ENCODE measurements around the gene FAM76B. TPM values are rescaled to one million over a fixed set of nuclear protein-coding genes. Genes with fewer than 3 reads are reported as not detected.

Gene FAM76B
- total and polyA plus RNA-seq, 8 donors, result 4.0 to 207 (median 33.6) TPM

DNA sequence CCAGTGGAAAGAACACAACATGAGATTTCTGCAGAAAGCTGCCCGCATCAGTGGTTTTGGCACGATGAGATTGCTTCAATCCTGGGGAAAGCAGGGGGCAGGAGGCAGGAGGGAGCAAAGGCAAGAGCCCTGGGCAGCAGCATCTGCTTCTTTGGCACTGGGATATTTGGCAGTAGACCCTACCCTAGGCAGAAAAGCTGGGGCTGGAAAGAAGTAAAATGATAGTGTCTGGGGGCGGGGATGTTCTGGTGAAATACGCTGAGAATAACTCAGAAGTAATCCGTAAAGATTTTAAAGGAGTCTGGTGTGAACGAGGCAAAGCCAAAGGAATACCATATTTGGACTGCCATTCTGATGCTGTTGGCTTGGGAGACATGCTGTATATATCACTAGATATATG is 62.0 kb downstream of the FAM76B start:
- no peak for TF ChIP-seq POLR2AphosphoS5 (IDR thresholded peaks at IDR 0.05)
- TF ChIP-seq POLR2A (IDR thresholded peaks at IDR 0.05), result no peak
- TF ChIP-seq, protein P1, sequence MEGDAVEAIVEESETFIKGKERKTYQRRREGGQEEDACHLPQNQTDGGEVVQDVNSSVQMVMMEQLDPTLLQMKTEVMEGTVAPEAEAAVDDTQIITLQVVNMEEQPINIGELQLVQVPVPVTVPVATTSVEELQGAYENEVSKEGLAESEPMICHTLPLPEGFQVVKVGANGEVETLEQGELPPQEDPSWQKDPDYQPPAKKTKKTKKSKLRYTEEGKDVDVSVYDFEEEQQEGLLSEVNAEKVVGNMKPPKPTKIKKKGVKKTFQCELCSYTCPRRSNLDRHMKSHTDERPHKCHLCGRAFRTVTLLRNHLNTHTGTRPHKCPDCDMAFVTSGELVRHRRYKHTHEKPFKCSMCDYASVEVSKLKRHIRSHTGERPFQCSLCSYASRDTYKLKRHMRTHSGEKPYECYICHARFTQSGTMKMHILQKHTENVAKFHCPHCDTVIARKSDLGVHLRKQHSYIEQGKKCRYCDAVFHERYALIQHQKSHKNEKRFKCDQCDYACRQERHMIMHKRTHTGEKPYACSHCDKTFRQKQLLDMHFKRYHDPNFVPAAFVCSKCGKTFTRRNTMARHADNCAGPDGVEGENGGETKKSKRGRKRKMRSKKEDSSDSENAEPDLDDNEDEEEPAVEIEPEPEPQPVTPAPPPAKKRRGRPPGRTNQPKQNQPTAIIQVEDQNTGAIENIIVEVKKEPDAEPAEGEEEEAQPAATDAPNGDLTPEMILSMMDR (IDR thresholded peaks at IDR 0.05), result no peak
- no peaks in the 10 kb centered on the region for H3K36me3 ChIP-seq
- intact Hi-C loops (cut with DNase I; ENCODE audit: low total_unique reads), result no loop called here
- H3K9me3 ChIP-seq, result no peaks in the 10 kb centered on the region
- no peak overlapping the region for H3K27ac ChIP-seq
- H3K4me1 ChIP-seq, result no peaks in the 10 kb centered on the region
- peak in 1 of 2 donors; percentile 20 for DNase-seq
- no peaks in the 10 kb centered on the region for H3K27me3 ChIP-seq
- H3K4me3 ChIP-seq, result no peak overlapping the region
- 52 to 84% (median 80%) methylated on average over 6 of the region's 6 CpGs for WGBS, 5 donors

DNA sequence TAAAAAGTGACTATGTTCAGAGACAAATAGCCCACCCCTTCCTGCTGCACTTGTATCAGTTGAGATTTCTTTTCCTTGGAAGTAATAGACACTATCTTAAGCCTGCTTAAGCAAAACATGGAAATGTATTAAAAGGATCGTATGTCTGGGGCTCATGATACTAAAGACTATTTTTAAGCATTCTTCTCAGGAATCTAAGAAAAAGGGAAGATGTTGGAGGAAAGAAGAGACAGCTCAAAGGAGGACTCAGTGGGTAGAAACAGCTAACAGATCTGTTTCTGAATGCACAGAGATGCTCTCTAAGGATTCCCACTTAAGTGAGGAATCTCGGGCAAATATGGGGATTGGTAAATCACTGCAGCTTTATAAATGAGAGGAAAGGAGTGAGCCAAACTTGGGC is 62.5 kb downstream of the FAM76B start:
- intact Hi-C loops (cut with DNase I; ENCODE audit: low total_unique reads), result no loop called here
- H3K4me3 ChIP-seq, result no peak overlapping the region
- no peak for DNase-seq
- no peak overlapping the region for H3K27ac ChIP-seq
- TF ChIP-seq, protein P1 (IDR thresholded peaks at IDR 0.05), result no peak
- TF ChIP-seq POLR2AphosphoS5 (IDR thresholded peaks at IDR 0.05) (no peak), EP300 (IDR thresholded peaks at IDR 0.05) (no peak), POLR2A (IDR thresholded peaks at IDR 0.05) (no peak)
- 75 to 83% (median 80%) methylated on average over 2 of the region's 2 CpGs for WGBS, 5 donors
- no peaks in the 10 kb centered on the region for H3K36me3 ChIP-seq
- no peaks in the 10 kb centered on the region for H3K27me3 ChIP-seq
- H3K4me1 ChIP-seq, result no peaks in the 10 kb centered on the region
- no peaks in the 10 kb centered on the region for H3K9me3 ChIP-seq

DNA sequence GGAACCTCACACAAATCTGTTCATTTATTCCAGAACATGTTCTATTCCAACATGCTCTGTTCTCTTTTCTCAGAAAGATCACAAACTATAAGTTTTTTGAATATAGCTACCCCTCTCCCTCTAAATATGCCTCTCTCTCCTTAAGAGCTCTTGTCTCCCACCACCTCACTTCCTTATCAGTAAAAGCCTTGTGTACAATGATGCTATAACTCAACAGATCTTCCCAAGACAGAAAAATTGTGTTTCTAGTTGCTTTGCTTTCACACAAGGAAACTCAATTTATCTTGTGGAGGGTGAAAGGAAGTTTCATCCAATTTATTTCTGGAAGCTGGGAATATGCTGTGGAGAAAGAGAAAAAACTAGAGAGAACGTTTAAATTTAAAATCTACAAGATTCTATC is 64.4 kb downstream of the FAM76B start:
- intact Hi-C loops (cut with DNase I; ENCODE audit: low total_unique reads), result no loop called here
- 51 to 81% (median 64%) methylated on average over 1 of the region's 1 CpG for WGBS, 5 donors
- Histone ChIP-seq H3K27ac (no peak overlapping the region), H3K9me3 (no peaks in the 10 kb centered on the region), H3K36me3 (no peaks in the 10 kb centered on the region), H3K4me3 (no peak overlapping the region), H3K27me3 (no peaks in the 10 kb centered on the region), H3K4me1 (no peaks in the 10 kb centered on the region)
- TF ChIP-seq EP300 (IDR thresholded peaks at IDR 0.05) (no peak), POLR2AphosphoS5 (IDR thresholded peaks at IDR 0.05) (no peak), POLR2A (IDR thresholded peaks at IDR 0.05) (no peak)
- TF ChIP-seq, protein P1 (IDR thresholded peaks at IDR 0.05), result no peak
- DNase-seq, result no peak

DNA sequence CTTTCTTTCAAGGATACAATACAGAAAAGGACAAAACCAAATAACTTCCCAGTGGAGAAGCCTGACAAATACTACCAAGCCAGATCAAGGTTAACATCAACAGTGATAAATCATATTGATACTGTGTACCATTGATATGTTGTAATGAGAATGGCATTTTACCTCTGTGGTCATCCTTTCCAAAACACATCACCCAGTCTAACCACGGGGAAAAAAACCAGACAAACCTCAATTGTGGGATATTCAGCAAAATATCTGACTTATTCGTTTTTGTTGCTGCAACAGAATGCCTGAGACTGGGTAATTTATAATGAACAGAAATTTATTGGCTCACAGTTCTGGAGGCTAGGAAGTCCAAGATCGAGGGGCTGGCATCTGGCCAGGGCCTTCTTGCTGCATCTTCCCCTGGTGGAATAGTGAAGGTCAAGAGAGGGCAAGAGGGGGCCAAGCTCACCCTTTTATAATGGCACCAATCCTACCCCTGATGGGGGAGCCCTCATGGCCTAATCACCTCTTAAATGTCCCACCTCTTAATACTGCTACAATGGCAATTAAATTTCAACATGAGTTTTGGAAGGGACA is 66.1 kb downstream of the FAM76B start:
- Histone ChIP-seq H3K36me3 (no peaks in the 10 kb centered on the region), H3K27ac (no peak overlapping the region), H3K27me3 (no peaks in the 10 kb centered on the region), H3K4me1 (no peaks in the 10 kb centered on the region), H3K4me3 (no peak overlapping the region), H3K9me3 (no peaks in the 10 kb centered on the region)
- DNase-seq, result no peak
- WGBS, 5 donors, result 50 to 77% (median 66%) methylated on average over 3 of the region's 3 CpGs
- no peak for TF ChIP-seq POLR2A (IDR thresholded peaks at IDR 0.05)
- TF ChIP-seq, protein P1 (IDR thresholded peaks at IDR 0.05), result no peak
- TF ChIP-seq POLR2AphosphoS5 (IDR thresholded peaks at IDR 0.05), result no peak
- TF ChIP-seq EP300 (IDR thresholded peaks at IDR 0.05), result no peak
- intact Hi-C loops (cut with DNase I; ENCODE audit: low total_unique reads), result no loop called here

Data from stomach (tissue), 9 donors.